Thoracic aorta (tissue), 2 donors: ENCODE results near the gene ROR1. TPM values are rescaled to one million over a fixed set of nuclear protein-coding genes. Genes with fewer than 3 reads are reported as not detected.

ENCODE experiments used
- ATAC-seq: fragments of 150-250 bp; one replicate; pipeline ENCODE4 v1.8.0; 2017; ENCODE audit warnings: low read depth; ENCODE audit not compliant: insufficient number of reproducible peaks, low FRiP score
- DNase-seq: peaks from one replicate; pipeline ENCODE4 v3.0.0-alpha.2; 2020; ENCODE audit warnings: low spot score
- H3K27ac ChIP-seq, 2 donors: fragments of 200-600 bp; sonication (generic); 1 replicate in 1 of 2; 2 replicates in 1 of 2; pipeline ENCODE4 v1.5.1; 2016; ENCODE audit warnings: mild to moderate bottlenecking in 2 of 2, moderate library complexity in 2 of 2
- H3K27me3 ChIP-seq: fragments of 200-600 bp; sonication (generic); replicated peaks from 2 replicates; pipeline ENCODE4 v1.6.0; 2016; ENCODE audit warnings: mild to moderate bottlenecking; ENCODE audit not compliant: insufficient read depth
- H3K36me3 ChIP-seq: fragments of 200-600 bp; sonication (generic); one replicate; pipeline ENCODE4 v1.5.1; 2016
- H3K4me1 ChIP-seq, 2 donors: fragments of 200-600 bp; sonication (generic); 1 replicate in 1 of 2; 2 replicates in 1 of 2; pipeline versions ENCODE4 v1.5.1 to v1.6.0; 2016; ENCODE audit warnings: low read depth in 2 of 2, mild to moderate bottlenecking in 1 of 2; ENCODE audit not compliant: control insufficient read depth in 1 of 2
- H3K4me3 ChIP-seq: fragments of 200-600 bp; sonication (generic); 2 replicates; pipeline ENCODE4 v1.5.1; 2016; ENCODE audit warnings: mild to moderate bottlenecking
- H3K9me3 ChIP-seq: fragments of 200-600 bp; sonication (generic); 2 replicates; pipeline ENCODE4 v1.5.1; 2016
- total RNA-seq, 2 donors: library from RNA; depleted of rRNA; stranded (reverse); fragments of >200 nt; gene quantifications; one replicate each; pipeline versions ENCODE4 v1.1.0 to v1.2.3, GENCODE V29; 2016
- TF ChIP-seq, protein P1 (sequence below): fragments of 200-600 bp; sonication (generic); IDR thresholded peaks from one replicate; pipeline ENCODE4 v1.5.1; 2019; ENCODE audit warnings: antibody characterized with exemption

Gene ROR1
- total RNA-seq, 2 donors from 2014 or later, result 41.2 to 51.8 TPM

GRCh38 chr1:63867429-63868176 lies 93.8 kb downstream of the ROR1 start:
- peaks cover 8 to 62% of the 10 kb centered on the region in 2 donors for H3K4me1 ChIP-seq
- H3K9me3 ChIP-seq, result no peaks in the 10 kb centered on the region
- DNase-seq, result no peak
- ATAC-seq, result no peak
- H3K27ac ChIP-seq, result no peak overlapping the region
- H3K4me3 ChIP-seq, result no peak overlapping the region
- TF ChIP-seq, protein P1, sequence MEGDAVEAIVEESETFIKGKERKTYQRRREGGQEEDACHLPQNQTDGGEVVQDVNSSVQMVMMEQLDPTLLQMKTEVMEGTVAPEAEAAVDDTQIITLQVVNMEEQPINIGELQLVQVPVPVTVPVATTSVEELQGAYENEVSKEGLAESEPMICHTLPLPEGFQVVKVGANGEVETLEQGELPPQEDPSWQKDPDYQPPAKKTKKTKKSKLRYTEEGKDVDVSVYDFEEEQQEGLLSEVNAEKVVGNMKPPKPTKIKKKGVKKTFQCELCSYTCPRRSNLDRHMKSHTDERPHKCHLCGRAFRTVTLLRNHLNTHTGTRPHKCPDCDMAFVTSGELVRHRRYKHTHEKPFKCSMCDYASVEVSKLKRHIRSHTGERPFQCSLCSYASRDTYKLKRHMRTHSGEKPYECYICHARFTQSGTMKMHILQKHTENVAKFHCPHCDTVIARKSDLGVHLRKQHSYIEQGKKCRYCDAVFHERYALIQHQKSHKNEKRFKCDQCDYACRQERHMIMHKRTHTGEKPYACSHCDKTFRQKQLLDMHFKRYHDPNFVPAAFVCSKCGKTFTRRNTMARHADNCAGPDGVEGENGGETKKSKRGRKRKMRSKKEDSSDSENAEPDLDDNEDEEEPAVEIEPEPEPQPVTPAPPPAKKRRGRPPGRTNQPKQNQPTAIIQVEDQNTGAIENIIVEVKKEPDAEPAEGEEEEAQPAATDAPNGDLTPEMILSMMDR, result no peak
- no peaks in the 10 kb centered on the region for H3K27me3 ChIP-seq
- H3K36me3 ChIP-seq, result no peaks in the 10 kb centered on the region

- Histone ChIP-seq H3K4me3 (no peak overlapping the region), H3K27me3 (no peaks in the 10 kb centered on the region), H3K4me1 (peaks cover 8 to 60% of the 10 kb centered on the region in 2 donors), H3K9me3 (no peaks in the 10 kb centered on the region), H3K36me3 (no peaks in the 10 kb centered on the region), H3K27ac (no peak overlapping the region)
- DNase-seq, result no peak
- TF ChIP-seq, protein P1, result no peak
- no peak for ATAC-seq
Measured at GRCh38 chr1:63868268-63868781, 94.5 kb downstream of the ROR1 start.

GRCh38 chr1:63870152-63870551 lies 96.3 kb downstream of the ROR1 start:
- H3K4me3 ChIP-seq, result no peak overlapping the region
- H3K27ac ChIP-seq, result no peak overlapping the region
- H3K27me3 ChIP-seq, result no peaks in the 10 kb centered on the region
- H3K36me3 ChIP-seq, result no peaks in the 10 kb centered on the region
- peaks cover 15 to 66% of the 10 kb centered on the region in 2 donors for H3K4me1 ChIP-seq
- TF ChIP-seq, protein P1, result no peak
- no peaks in the 10 kb centered on the region for H3K9me3 ChIP-seq
- DNase-seq, result no peak
- no peak for ATAC-seq

GRCh38 chr1:63871463-63871862 lies 97.6 kb downstream of the ROR1 start:
- DNase-seq (no peak), ATAC-seq (no peak)
- peaks cover 12 to 67% of the 10 kb centered on the region in 2 donors for H3K4me1 ChIP-seq
- H3K9me3 ChIP-seq, result no peaks in the 10 kb centered on the region
- H3K27me3 ChIP-seq, result no peaks in the 10 kb centered on the region
- no peaks in the 10 kb centered on the region for H3K36me3 ChIP-seq
- H3K4me3 ChIP-seq, result no peak overlapping the region
- TF ChIP-seq, protein P1, result no peak
- H3K27ac ChIP-seq, result no peak overlapping the region

DNA sequence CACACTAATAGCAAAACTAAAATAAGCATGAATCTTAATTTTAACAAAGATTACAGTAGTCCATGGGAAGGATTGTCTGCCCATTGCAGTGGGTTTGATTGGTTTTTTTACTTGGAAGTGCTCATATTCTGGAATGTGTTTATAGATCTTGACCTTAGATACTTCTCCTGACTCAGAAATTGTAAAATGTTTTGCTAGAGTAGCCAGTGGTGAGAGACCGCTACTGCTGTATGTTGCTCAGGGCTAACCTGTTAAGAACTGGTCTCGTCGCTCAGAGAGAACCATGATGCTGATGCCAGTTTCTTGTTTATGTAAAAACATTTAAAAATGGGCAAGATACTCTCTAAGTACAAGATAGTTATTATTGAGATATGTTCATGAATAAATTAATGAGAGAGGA lies 99.9 kb downstream of the ROR1 start:
- Histone ChIP-seq H3K4me3 (no peak overlapping the region), H3K27me3 (no peaks in the 10 kb centered on the region), H3K27ac (peak overlapping the region; percentile 2 to 17), H3K9me3 (no peaks in the 10 kb centered on the region), H3K36me3 (no peaks in the 10 kb centered on the region), H3K4me1 (peaks cover 23 to 69% of the 10 kb centered on the region in 2 donors)
- ATAC-seq (no peak), DNase-seq (no peak)
- TF ChIP-seq, protein P1, result peak; percentile 20
